ENCODE results near the gene ZCCHC24. TPM values are rescaled to one million over a fixed set of nuclear protein-coding genes. Genes with fewer than 3 reads are reported as not detected.

Gene ZCCHC24
- total RNA-seq, 1 donor from 2014 or later = 1.3 TPM

GRCh38 chr10:79434821-79435251, 10.6 kb downstream of the ZCCHC24 start:
- CTCF ChIA-PET = no interaction called here
- POLR2A ChIA-PET = no interaction called here
- TF ChIP-seq, protein P1, sequence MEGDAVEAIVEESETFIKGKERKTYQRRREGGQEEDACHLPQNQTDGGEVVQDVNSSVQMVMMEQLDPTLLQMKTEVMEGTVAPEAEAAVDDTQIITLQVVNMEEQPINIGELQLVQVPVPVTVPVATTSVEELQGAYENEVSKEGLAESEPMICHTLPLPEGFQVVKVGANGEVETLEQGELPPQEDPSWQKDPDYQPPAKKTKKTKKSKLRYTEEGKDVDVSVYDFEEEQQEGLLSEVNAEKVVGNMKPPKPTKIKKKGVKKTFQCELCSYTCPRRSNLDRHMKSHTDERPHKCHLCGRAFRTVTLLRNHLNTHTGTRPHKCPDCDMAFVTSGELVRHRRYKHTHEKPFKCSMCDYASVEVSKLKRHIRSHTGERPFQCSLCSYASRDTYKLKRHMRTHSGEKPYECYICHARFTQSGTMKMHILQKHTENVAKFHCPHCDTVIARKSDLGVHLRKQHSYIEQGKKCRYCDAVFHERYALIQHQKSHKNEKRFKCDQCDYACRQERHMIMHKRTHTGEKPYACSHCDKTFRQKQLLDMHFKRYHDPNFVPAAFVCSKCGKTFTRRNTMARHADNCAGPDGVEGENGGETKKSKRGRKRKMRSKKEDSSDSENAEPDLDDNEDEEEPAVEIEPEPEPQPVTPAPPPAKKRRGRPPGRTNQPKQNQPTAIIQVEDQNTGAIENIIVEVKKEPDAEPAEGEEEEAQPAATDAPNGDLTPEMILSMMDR (IDR thresholded peaks at IDR 0.05) = no peak
- Mint-ChIP-seq H3K4me1 (no peaks in the 10 kb centered on the region), H3K27me3 (peaks cover 2% of the 10 kb centered on the region), H3K9me3 (no peaks in the 10 kb centered on the region), H3K36me3 (ENCODE audit: low read depth) (no peaks in the 10 kb centered on the region), H3K27ac (no peak overlapping the region), H3K4me3 (no peak overlapping the region)
- ATAC-seq (ENCODE audit: low read depth) (no peak), DNase-seq (no peak)
- intact Hi-C loops (cut with micrococcal nuclease) = no loop called here

GRCh38 chr10:79434223-79434687, 11.2 kb downstream of the ZCCHC24 start:
- no peak for DNase-seq
- intact Hi-C loops (cut with micrococcal nuclease) = no loop called here
- TF ChIP-seq, protein P1 (IDR thresholded peaks at IDR 0.05) = no peak
- no peak overlapping the region for H3K27ac Mint-ChIP-seq
- ChIA-PET POLR2A (no interaction called here), CTCF (no interaction called here)
- H3K36me3 Mint-ChIP-seq (ENCODE audit: low read depth) = no peaks in the 10 kb centered on the region
- no peaks in the 10 kb centered on the region for H3K9me3 Mint-ChIP-seq
- H3K4me1 Mint-ChIP-seq = no peaks in the 10 kb centered on the region
- ATAC-seq (ENCODE audit: low read depth) = no peak
- peaks cover 2% of the 10 kb centered on the region for H3K27me3 Mint-ChIP-seq
- H3K4me3 Mint-ChIP-seq = no peak overlapping the region

- Mint-ChIP-seq H3K27ac (no peak overlapping the region), H3K4me3 (no peak overlapping the region)
- CTCF ChIA-PET = no interaction called here
These were observed 11.9 kb downstream of the ZCCHC24 start for GRCh38 chr10:79433324-79434222.

GRCh38 chr10:79431891-79432831, 13.3 kb downstream of the ZCCHC24 start:
- H3K27me3 Mint-ChIP-seq = peaks cover 2% of the 10 kb centered on the region
- H3K4me3 Mint-ChIP-seq = no peak overlapping the region
- H3K36me3 Mint-ChIP-seq (ENCODE audit: low read depth) = no peaks in the 10 kb centered on the region
- CTCF ChIA-PET = no interaction called here
- POLR2A ChIA-PET = no interaction called here
- ATAC-seq (ENCODE audit: low read depth) (no peak), DNase-seq (no peak)
- no peak overlapping the region for H3K27ac Mint-ChIP-seq
- intact Hi-C loops (cut with micrococcal nuclease) = no loop called here
- peaks cover 5% of the 10 kb centered on the region for H3K9me3 Mint-ChIP-seq
- TF ChIP-seq, protein P1 (IDR thresholded peaks at IDR 0.05) = no peak
- H3K4me1 Mint-ChIP-seq = no peaks in the 10 kb centered on the region

More at GRCh38 chr10:79433324-79434222, 11.9 kb downstream of the ZCCHC24 start:
- intact Hi-C loops (cut with micrococcal nuclease) = no loop called here
- no peaks in the 10 kb centered on the region for H3K36me3 Mint-ChIP-seq (ENCODE audit: low read depth)
- no peaks in the 10 kb centered on the region for H3K4me1 Mint-ChIP-seq
- no peaks in the 10 kb centered on the region for H3K9me3 Mint-ChIP-seq
- DNase-seq (no peak), ATAC-seq (ENCODE audit: low read depth) (no peak)
- TF ChIP-seq, protein P1 (IDR thresholded peaks at IDR 0.05) = no peak
- peaks cover 2% of the 10 kb centered on the region for H3K27me3 Mint-ChIP-seq
- POLR2A ChIA-PET = no interaction called here

- CTCF ChIA-PET = no interaction called here
- no peaks in the 10 kb centered on the region for H3K36me3 Mint-ChIP-seq (ENCODE audit: low read depth)
- TF ChIP-seq, protein P1 (IDR thresholded peaks at IDR 0.05) = no peak
- peaks cover 2% of the 10 kb centered on the region for H3K27me3 Mint-ChIP-seq
- ATAC-seq (ENCODE audit: low read depth) (no peak), DNase-seq (no peak)
- H3K4me1 Mint-ChIP-seq = no peaks in the 10 kb centered on the region
- POLR2A ChIA-PET = no interaction called here
- H3K27ac Mint-ChIP-seq = no peak overlapping the region
- H3K9me3 Mint-ChIP-seq = peaks cover 5% of the 10 kb centered on the region
- no peak overlapping the region for H3K4me3 Mint-ChIP-seq
- intact Hi-C loops (cut with micrococcal nuclease) = no loop called here
These were observed 14.0 kb downstream of the ZCCHC24 start for GRCh38 chr10:79431428-79431827.
